Suprapubic skin (tissue), 4 donors: ENCODE results near the gene PTK6. TPM values are rescaled to one million over a fixed set of nuclear protein-coding genes. Genes with fewer than 3 reads are reported as not detected.

Experiments
- DNase-seq, 2 donors: peaks; one replicate each; pipeline ENCODE4 v3.0.0-alpha.2; 2019; ENCODE audit warnings: low spot score in 2 of 2
- H3K27ac ChIP-seq: fragments of 200-600 bp; sonication (generic); one replicate; pipeline ENCODE4 v1.5.1; 2019
- H3K27me3 ChIP-seq: fragments of 200-600 bp; sonication (generic); one replicate; pipeline ENCODE4 v1.5.1; 2019
- H3K36me3 ChIP-seq: fragments of 200-600 bp; sonication (generic); one replicate; pipeline ENCODE4 v1.5.1; 2019
- H3K4me1 ChIP-seq: fragments of 200-600 bp; sonication (generic); one replicate; pipeline ENCODE4 v1.5.1; 2019
- H3K4me3 ChIP-seq: fragments of 200-600 bp; sonication (generic); one replicate; pipeline ENCODE4 v1.5.1; 2019; ENCODE audit warnings: mild to moderate bottlenecking
- H3K9me3 ChIP-seq: fragments of 200-600 bp; sonication (generic); one replicate; pipeline ENCODE4 v1.5.1; 2019
- CTCF ChIP-seq, 2 donors: fragments of 200-600 bp in 1 of 2; fragments of 450-650 bp in 1 of 2; sonication (generic) in 1 of 2; IDR thresholded peaks; one replicate each; pipeline ENCODE4 v1.5.1; 2016 to 2019; ENCODE audit warnings: antibody characterized with exemption in 2 of 2, mild to moderate bottlenecking in 1 of 2, moderate library complexity in 1 of 2
- EP300 ChIP-seq: sonication (generic); formaldehyde crosslinking; IDR thresholded peaks from one replicate; pipeline ENCODE4 v1.6.1; 2017; ENCODE audit warnings: antibody characterized with exemption
- POLR2A ChIP-seq, 2 donors: fragments of 450-650 bp; IDR thresholded peaks; one replicate each; pipeline ENCODE4 v1.6.1; 2017; ENCODE audit warnings: antibody characterized with exemption in 2 of 2, mild to moderate bottlenecking in 2 of 2, moderate library complexity in 2 of 2
- POLR2AphosphoS5 ChIP-seq, 3 donors: sonication (generic); formaldehyde crosslinking; IDR thresholded peaks; one replicate each; pipeline ENCODE4 v1.6.1; 2017; ENCODE audit warnings: antibody characterized with exemption in 3 of 3
- WGBS: methylation state at CpG from one replicate; pipeline ENCODE4 v1.1.5; 2018; 5-methylcytosine and 5-hydroxymethylcytosine counted together
- total RNA-seq, 4 donors: library from RNA; depleted of rRNA; stranded (reverse); fragments of >200 nt; gene quantifications; one replicate each; pipeline ENCODE4 v1.1.0, GENCODE V29; 2016

The PTK6 gene
- total RNA-seq, 4 donors from 2014 or later, result 58.0 to 70.6 (median 65.6) TPM

- H3K9me3 ChIP-seq, result no peaks in the 10 kb centered on the region
- H3K4me3 ChIP-seq, result peak overlapping the region; percentile 36
- TF ChIP-seq CTCF (IDR thresholded peaks at IDR 0.05) (peak; percentile 63 to 94), POLR2A (IDR thresholded peaks at IDR 0.05) (no peak)
- WGBS, result 28% methylated on average over 14 of the region's 48 CpGs
- peaks cover 36% of the 10 kb centered on the region for H3K4me1 ChIP-seq
- H3K27ac ChIP-seq, result no peak overlapping the region
- no peaks in the 10 kb centered on the region for H3K36me3 ChIP-seq
- DNase-seq, result peak in 1 of 2 donors; percentile 71
- peaks cover 70% of the 10 kb centered on the region for H3K27me3 ChIP-seq
These were observed 41.2 kb downstream of the PTK6 start for GRCh38 chr20:63495741-63496595.

- Histone ChIP-seq H3K27me3 (peaks cover 70% of the 10 kb centered on the region), H3K4me3 (no peak overlapping the region), H3K4me1 (peaks cover 36% of the 10 kb centered on the region), H3K9me3 (no peaks in the 10 kb centered on the region), H3K36me3 (no peaks in the 10 kb centered on the region), H3K27ac (no peak overlapping the region)
- 50% methylated on average over 1 of the region's 8 CpGs for WGBS
- no peak for DNase-seq
- TF ChIP-seq POLR2AphosphoS5 (IDR thresholded peaks at IDR 0.05), result no peak
- no peak for TF ChIP-seq CTCF (IDR thresholded peaks at IDR 0.05)
- no peak for TF ChIP-seq POLR2A (IDR thresholded peaks at IDR 0.05)
- TF ChIP-seq EP300, result no peak
These were observed 41.9 kb downstream of the PTK6 start for GRCh38 chr20:63495167-63495720.

GRCh38 chr20:63494420-63495166, 42.6 kb downstream of the PTK6 start:
- H3K36me3 ChIP-seq, result no peaks in the 10 kb centered on the region
- no peaks in the 10 kb centered on the region for H3K9me3 ChIP-seq
- 85% methylated on average over 28 of the region's 51 CpGs for WGBS
- H3K27me3 ChIP-seq, result peaks cover 70% of the 10 kb centered on the region
- TF ChIP-seq EP300 (no peak), POLR2AphosphoS5 (IDR thresholded peaks at IDR 0.05) (no peak), CTCF (IDR thresholded peaks at IDR 0.05) (no peak), POLR2A (IDR thresholded peaks at IDR 0.05) (no peak)
- no peak for DNase-seq
- H3K4me1 ChIP-seq, result peaks cover 34% of the 10 kb centered on the region
- H3K4me3 ChIP-seq, result no peak overlapping the region
- H3K27ac ChIP-seq, result no peak overlapping the region

DNA sequence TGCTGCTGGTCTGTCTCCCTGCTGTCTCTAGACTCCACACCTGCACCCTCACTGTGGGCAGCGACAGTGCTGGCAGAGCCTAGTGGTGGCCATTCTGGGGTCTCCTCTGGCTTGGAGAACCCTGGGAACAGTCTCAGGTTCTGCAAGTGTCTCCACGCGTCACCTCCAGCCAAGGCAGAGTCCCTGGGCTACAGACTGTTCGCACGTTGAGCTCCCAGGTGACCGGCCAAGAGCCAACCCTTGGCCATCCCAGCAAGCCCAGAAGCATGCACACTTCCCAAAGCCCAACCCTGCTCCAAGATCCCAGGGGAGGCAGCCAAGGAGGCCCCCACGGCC, 43.1 kb downstream of the PTK6 start:
- Histone ChIP-seq H3K4me1 (peaks cover 28% of the 10 kb centered on the region), H3K36me3 (no peaks in the 10 kb centered on the region), H3K4me3 (no peak overlapping the region), H3K27ac (no peak overlapping the region), H3K9me3 (no peaks in the 10 kb centered on the region), H3K27me3 (peaks cover 70% of the 10 kb centered on the region)
- DNase-seq, result no peak
- TF ChIP-seq POLR2A (IDR thresholded peaks at IDR 0.05) (no peak), CTCF (IDR thresholded peaks at IDR 0.05) (no peak), POLR2AphosphoS5 (IDR thresholded peaks at IDR 0.05) (no peak), EP300 (no peak)
- no CpG with 5 or more reads among the region's 7 CpGs for WGBS

GRCh38 chr20:63493563-63494020, 43.6 kb downstream of the PTK6 start:
- Histone ChIP-seq H3K27me3 (peaks cover 70% of the 10 kb centered on the region), H3K36me3 (no peaks in the 10 kb centered on the region), H3K27ac (no peak overlapping the region), H3K9me3 (no peaks in the 10 kb centered on the region), H3K4me3 (no peak overlapping the region), H3K4me1 (peaks cover 24% of the 10 kb centered on the region)
- WGBS, result 48% methylated on average over 6 of the region's 13 CpGs
- TF ChIP-seq CTCF (IDR thresholded peaks at IDR 0.05) (no peak), EP300 (no peak), POLR2A (IDR thresholded peaks at IDR 0.05) (no peak), POLR2AphosphoS5 (IDR thresholded peaks at IDR 0.05) (no peak)
- DNase-seq, result no peak
